Neural crest cell (in vitro differentiated cells): ENCODE results near the gene PRRG2. TPM values are rescaled to one million over a fixed set of nuclear protein-coding genes. Genes with fewer than 3 reads are reported as not detected.

Source experiments
- DNase-seq: peaks from one replicate; pipeline ENCODE4 v3.0.0; 2021; ENCODE audit warnings: low read depth, mixed read lengths, low spot score
- H3K27ac Mint-ChIP-seq: one replicate; pipeline ENCODE4 v1.8.0; 2021; ENCODE audit warnings: mild to moderate bottlenecking, mixed read lengths; ENCODE audit not compliant: unreplicated experiment
- H3K27me3 Mint-ChIP-seq: 2 replicates; pipeline ENCODE4 v1.8.0; 2021; ENCODE audit warnings: low read depth, mild to moderate bottlenecking, mixed read lengths
- H3K36me3 Mint-ChIP-seq: 2 replicates; pipeline ENCODE4 v1.8.0; 2021; ENCODE audit warnings: low read depth, mild to moderate bottlenecking, mixed read lengths
- H3K4me1 Mint-ChIP-seq: 2 replicates; pipeline ENCODE4 v1.8.0; 2021; ENCODE audit warnings: mixed read lengths
- H3K4me3 Mint-ChIP-seq: one replicate; pipeline ENCODE4 v1.8.0; 2021; ENCODE audit warnings: mild to moderate bottlenecking, mixed read lengths
- H3K9me3 Mint-ChIP-seq: 2 replicates; pipeline ENCODE4 v1.8.0; 2021; ENCODE audit warnings: mixed read lengths
- total RNA-seq: library from RNA; stranded (reverse); gene quantifications from 2 replicates; pipeline ENCODE4 v1.2.1, GENCODE V29; 2021
- TF ChIP-seq, protein P1 (sequence below): fragments of 200-600 bp; sonication (generic); conservative IDR thresholded peaks from 2 replicates; pipeline ENCODE4 v1.5.0; 2021; ENCODE audit warnings: antibody characterized with exemption, mild to moderate bottlenecking

The PRRG2 gene
- total RNA-seq, 1 donor from 2014 or later = 1.0 TPM

- Mint-ChIP-seq H3K4me1 (peaks cover 12% of the 10 kb centered on the region), H3K36me3 (no peaks in the 10 kb centered on the region), H3K4me3 (no peak overlapping the region), H3K27me3 (no peaks in the 10 kb centered on the region), H3K9me3 (no peaks in the 10 kb centered on the region), H3K27ac (no peak overlapping the region)
- TF ChIP-seq, protein P1, sequence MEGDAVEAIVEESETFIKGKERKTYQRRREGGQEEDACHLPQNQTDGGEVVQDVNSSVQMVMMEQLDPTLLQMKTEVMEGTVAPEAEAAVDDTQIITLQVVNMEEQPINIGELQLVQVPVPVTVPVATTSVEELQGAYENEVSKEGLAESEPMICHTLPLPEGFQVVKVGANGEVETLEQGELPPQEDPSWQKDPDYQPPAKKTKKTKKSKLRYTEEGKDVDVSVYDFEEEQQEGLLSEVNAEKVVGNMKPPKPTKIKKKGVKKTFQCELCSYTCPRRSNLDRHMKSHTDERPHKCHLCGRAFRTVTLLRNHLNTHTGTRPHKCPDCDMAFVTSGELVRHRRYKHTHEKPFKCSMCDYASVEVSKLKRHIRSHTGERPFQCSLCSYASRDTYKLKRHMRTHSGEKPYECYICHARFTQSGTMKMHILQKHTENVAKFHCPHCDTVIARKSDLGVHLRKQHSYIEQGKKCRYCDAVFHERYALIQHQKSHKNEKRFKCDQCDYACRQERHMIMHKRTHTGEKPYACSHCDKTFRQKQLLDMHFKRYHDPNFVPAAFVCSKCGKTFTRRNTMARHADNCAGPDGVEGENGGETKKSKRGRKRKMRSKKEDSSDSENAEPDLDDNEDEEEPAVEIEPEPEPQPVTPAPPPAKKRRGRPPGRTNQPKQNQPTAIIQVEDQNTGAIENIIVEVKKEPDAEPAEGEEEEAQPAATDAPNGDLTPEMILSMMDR = no peak
- no peak for DNase-seq
Measured at GRCh38 chr19:49566302-49566701, 14.8 kb upstream of the PRRG2 start.

GRCh38 chr19:49567861-49568441, 13.2 kb upstream of the PRRG2 start:
- Mint-ChIP-seq H3K4me3 (no peak overlapping the region), H3K27me3 (no peaks in the 10 kb centered on the region), H3K9me3 (no peaks in the 10 kb centered on the region), H3K36me3 (no peaks in the 10 kb centered on the region), H3K27ac (no peak overlapping the region), H3K4me1 (peaks cover 14% of the 10 kb centered on the region)
- no peak for DNase-seq
- TF ChIP-seq, protein P1 = no peak

- Mint-ChIP-seq H3K9me3 (no peaks in the 10 kb centered on the region), H3K4me3 (peak overlapping the region; percentile 71), H3K4me1 (peaks cover 14% of the 10 kb centered on the region), H3K27me3 (no peaks in the 10 kb centered on the region), H3K36me3 (no peaks in the 10 kb centered on the region), H3K27ac (no peak overlapping the region)
- TF ChIP-seq, protein P1 = peak; percentile 99
- peak; percentile 62 for DNase-seq
Measured at GRCh38 chr19:49570138-49570856, 10.8 kb upstream of the PRRG2 start.

DNA sequence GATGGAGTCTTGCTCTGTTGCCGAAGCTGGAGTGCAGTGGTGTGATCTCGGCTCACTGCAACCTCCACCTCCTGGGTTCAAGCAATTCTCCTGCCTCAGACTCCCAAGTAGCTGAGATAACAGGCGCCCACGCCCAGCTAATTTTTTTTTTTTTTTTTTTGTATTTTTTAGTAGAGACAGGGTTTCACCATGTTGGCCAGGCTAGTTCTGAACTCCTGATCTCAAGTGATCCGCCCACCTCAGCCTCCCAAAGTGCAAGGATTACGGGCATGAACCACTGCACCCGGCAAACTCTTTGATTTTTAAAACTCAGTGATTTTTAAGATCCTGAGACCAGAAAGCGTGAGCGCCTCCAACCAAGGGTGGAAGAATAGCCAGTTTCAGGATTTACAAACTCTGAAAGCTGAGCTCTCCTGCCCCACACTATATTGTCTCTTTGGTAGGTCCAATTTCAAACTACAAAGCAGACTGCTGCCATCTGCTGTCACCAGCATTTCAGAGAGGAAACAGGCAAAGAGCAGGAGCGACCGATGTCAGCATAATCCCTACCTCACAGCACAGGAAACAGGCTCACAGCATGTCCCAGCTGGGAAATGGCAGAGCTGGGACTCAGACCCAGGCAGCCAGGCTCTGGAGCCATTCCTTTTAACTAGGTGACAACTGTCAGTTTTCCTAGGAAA, 10.0 kb upstream of the PRRG2 start:
- H3K27me3 Mint-ChIP-seq = no peaks in the 10 kb centered on the region
- no peaks in the 10 kb centered on the region for H3K36me3 Mint-ChIP-seq
- no peak for DNase-seq
- TF ChIP-seq, protein P1 = no peak
- no peak overlapping the region for H3K4me3 Mint-ChIP-seq
- H3K27ac Mint-ChIP-seq = no peak overlapping the region
- H3K4me1 Mint-ChIP-seq = peaks cover 14% of the 10 kb centered on the region
- H3K9me3 Mint-ChIP-seq = no peaks in the 10 kb centered on the region

DNA sequence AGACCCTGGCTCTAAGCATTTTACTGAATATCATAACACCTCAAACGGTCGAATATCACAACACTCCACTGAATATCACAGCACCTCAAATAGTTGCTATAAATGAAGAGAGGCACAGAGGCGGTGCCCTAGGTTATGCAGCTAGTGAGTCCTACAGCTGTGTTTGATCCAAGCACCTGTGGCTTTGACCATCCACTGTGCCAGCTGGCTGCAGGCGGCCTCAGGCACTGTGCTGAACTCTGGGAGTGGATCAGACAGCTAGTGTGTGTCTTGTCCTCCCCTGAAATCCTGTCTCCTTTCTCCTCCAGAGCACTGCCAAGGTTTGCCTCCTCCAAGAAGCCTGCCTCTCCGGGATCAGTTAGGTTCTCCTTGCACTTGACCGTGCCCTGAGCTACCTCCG, 8.1 kb upstream of the PRRG2 start:
- H3K27ac Mint-ChIP-seq = no peak overlapping the region
- no peaks in the 10 kb centered on the region for H3K36me3 Mint-ChIP-seq

More for the DNA sequence above, 8.1 kb upstream of the PRRG2 start:
- no peaks in the 10 kb centered on the region for H3K9me3 Mint-ChIP-seq
- H3K27me3 Mint-ChIP-seq = no peaks in the 10 kb centered on the region
- peaks cover 14% of the 10 kb centered on the region for H3K4me1 Mint-ChIP-seq
- no peak for DNase-seq
- TF ChIP-seq, protein P1 = no peak
- no peak overlapping the region for H3K4me3 Mint-ChIP-seq
